GM08714 (cell line): Measurements from ENCODE around the gene POGK.
A peak's percentile ranks its signal among the peaks of the same experiment; 100 is the strongest.
"Not testable (repeated sequence)": the region's sequence is repeated elsewhere in the genome, so short reads cannot be mapped to it uniquely, and the experiment has no call there.

ENCODE experiments used
- H3K4me3 ChIP-seq: fragments of 200-500 bp; sonication (Bioruptor generic); 2 replicates; pipeline ENCODE4 v1.5.1; 2014; ENCODE audit warnings: mild to moderate bottlenecking, low read length, inconsistent platforms
- ZNF274 ChIP-seq: IDR thresholded peaks from 2 replicates; pipeline ENCODE4 v1.6.1; 2012; ENCODE audit warnings: mild to moderate bottlenecking, low read depth, low read length

Gene POGK

DNA sequence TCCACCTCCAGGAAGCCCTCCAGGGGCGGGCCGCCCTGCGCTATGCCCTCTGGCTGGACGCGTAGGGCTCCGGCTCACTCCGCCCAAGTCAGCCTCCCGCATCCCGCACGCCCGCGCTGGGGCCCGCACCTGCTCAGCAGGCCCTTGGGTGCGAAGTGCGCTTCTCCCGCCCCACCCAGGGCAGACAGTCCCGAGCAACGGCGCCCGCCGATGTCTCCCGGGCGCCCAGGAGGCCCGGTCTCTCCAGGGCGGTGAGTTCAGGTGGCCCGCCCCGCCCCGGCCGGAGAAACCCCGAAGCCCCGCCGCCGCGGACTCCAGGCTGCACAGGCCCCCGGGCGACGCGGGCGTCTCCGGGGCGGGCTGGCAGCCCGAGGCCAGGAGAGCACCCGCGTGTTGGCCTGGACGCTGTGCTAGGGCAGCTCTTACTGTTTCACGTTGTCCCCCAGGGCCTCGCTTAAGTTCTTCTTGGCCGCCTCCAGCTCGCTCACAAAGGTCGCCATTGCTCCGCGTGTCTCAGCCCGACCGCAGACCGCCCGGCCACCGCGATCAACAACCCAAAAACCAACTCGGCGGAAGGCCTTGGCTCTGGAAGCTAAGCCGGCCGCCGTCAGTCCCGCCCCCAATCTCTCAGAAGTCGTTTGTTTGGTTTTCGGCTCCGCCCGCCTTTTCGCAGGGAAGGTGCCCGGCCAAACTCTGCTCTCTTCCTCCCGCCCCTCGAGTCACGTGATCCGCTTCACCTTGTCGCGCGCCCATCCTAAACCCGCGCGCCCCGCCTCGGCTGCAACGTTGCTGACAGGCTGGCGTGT, 36.7 kb downstream of the POGK start, which contains the start of gene TADA1:
TSS of gene TADA1 (minus strand) at position 531 of the 806 bp plus-strand sequence. CDS start at position 500, 31 bp downstream.
- TF ChIP-seq ZNF274: no peak
- H3K4me3 ChIP-seq: peak within 1 kb of the TSS; percentile 98

DNA sequence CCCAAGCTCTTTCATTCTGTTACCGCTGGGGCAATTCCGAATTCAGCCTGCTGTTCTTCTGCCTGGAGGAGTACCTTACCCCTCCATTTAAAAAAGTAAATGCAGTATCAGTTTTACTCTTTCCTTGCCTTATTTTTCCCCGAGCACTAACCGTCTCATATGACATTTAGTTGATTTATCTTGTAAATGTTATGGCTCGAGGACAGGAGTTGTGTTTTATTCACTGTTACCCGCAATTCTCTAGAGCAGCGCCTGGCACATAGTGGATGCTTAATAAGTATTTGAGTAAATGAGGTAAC, 37.2 kb downstream of the POGK start:
- no peak for TF ChIP-seq ZNF274
- H3K4me3 ChIP-seq: peak overlapping the region; percentile 42

DNA sequence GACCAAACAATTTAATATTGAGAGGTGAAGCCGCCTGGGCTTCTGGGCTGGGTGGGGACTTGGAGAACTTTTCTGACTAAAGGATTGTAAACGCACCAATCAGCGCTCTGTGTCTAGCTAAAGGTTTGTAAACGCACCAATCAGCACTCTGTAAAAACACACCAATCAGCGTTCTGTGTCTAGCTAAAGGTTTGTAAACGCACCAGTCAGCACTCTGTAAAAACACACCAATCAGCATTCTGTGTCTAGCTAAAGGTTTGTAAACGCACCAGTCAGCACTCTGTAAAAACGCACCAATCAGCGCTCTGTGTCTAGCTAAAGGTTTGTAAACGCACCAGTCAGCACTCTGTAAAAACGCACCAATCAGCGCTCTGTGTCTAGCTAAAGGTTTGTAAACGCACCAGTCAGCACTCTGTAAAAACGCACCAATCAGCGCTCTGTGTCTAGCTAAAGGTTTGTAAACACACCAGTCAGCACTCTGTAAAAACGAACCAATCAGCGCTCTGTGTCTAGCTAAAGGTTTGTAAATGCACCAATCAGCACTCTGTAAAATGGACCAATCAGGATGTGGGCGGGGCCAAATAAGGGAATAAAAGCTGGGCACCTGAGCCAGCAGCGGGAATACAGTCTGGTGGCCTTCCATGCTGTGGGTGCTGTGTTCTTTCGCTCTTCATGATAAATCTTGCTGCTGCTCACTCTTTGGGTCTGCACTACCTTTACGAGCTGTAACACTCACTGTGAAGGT, 39.1 kb downstream of the POGK start:
- not testable (repeated sequence) for H3K4me3 ChIP-seq

DNA sequence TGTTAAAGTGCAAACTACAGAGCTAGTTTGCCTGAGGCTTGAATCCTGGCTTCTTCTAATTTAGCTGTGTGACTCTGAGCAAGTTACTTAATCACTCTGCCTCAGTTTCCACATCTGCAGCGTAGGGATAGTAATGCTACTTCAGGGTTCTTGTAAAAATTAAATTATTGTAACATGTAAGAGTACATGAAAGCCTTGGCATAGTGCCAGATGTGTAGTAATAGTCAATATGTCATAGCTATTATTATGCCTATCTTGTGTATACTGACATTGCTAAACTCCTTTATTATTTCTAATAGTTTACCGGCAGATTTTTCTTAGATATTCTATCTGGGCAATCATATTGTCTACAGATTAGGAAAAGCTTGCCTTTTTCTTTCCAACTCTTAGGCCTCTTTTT, 43.6 kb downstream of the POGK start:
- H3K4me3 ChIP-seq: no peak overlapping the region
- TF ChIP-seq ZNF274: no peak

DNA sequence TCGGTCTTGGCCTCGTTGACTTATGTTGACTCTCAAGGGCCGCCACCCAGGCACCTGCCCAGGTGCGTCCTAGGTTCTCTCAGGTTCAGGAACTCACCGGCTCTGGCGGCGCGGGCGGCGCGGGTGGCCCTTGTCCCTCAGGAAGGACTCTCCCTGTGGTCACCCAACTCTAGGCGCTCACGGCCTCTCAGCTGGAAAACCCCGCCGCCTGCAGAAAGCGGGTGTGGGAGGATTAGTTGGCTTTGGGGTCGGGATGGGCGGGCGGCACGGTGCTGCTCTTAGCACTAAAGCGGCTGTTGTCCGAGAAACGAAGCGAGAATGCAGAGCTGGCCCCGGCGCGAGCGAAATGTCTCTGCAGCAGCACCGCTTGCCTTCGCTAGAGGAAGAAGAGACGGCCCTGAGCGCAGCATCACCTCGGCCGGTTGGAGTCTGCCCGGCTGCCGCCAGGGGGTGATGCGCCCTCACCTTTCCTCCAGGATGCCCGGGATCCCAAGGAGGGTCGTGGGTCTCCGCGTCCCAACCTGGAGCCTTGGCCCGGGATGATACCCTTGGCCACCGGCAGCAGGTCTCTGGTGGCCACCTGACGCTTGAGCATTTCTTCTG, 44.9 kb downstream of the POGK start:
- no peak overlapping the region for H3K4me3 ChIP-seq
- TF ChIP-seq ZNF274: no peak

DNA sequence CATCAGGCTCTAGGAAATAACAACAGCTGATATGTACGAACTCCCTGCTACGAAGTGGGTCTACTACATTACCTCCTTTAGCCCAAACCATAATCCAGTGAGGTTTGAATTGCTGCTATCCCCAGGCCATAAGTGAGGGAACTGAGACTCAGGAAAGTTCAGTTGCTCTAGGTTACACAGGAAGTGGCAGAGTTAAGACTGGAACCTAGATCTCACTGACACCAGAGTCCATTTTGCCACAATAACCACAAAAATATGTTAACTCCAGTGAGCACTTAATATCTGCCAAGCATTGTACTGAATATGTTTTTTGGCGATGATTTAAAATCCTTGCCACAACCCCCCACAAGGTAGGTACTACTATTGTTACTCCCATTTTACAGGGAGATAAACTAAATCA, 45.7 kb downstream of the POGK start:
- no peak overlapping the region for H3K4me3 ChIP-seq
- no peak for TF ChIP-seq ZNF274

DNA sequence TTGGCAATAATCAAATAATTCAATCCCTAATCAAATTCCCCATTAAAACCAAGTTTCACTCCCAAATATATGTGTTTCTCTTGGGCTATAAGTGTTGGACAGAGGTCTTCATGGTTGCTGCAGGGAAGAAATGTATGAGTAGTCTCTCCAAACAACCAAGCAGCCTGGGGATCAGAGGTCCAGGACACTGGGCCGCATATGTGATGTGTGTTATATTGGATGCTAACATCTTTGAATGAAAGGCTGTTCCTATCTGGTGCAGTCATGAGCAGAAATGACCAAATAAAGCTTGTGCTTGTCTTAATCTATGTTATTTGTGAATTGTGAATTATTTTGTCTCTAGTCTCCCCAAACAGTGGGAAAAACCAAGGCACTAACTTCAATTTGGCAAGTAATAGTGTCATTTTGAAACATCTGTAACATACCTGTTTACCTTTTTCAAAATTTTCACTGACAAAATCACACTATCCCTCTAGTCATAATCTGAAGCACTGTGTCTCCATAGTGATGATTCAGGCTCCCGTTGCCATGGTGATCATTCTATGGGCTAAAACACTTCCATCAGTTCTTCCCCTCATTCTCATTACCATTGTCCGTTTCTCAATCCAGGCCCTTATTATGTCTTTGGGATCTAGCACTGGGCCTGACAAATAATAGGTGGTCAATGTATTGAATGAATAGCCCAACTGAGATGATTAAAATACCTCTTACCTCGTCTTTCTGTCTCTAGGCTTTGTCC, 49.3 kb downstream of the POGK start:
- no peak overlapping the region for H3K4me3 ChIP-seq
- TF ChIP-seq ZNF274: no peak

DNA sequence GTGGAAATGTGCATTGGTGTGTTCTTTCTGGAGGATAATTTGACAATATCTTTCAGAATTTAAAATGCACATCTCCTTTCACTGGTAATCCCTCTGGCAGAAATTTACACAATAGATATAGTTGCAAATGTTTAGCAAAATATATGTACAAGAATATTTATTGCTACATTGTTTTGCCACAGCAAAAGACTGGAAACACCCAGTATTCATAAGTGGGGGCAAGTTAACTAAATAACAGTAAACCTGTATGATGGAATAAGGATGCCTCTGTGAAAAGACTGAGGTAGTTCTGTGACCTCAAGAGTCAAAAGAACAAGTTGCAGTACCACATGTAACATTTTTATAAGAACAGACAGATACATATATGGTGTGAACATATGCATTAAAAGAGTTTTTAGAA, 50.5 kb downstream of the POGK start:
- no peak for TF ChIP-seq ZNF274
- no peak overlapping the region for H3K4me3 ChIP-seq

DNA sequence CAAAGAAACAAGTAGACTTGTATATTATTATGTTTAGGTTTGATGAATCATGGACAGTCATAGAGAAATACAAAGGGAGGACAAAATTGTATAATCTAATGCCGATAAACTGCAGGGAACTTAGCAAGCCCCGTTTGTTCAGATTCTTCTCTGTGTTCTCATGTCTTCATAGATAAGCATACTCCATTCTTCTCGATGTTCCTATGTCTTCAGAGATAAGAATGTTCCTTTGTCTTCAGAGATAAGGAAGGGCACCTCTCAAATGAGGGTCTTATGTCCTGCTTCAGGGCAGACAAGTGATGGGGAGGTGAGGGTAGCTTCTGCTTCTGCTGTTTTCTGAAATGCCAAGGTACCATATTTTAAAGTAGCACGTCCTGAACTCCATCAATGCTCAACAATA, 56.5 kb downstream of the POGK start:
- no peak for TF ChIP-seq ZNF274

DNA sequence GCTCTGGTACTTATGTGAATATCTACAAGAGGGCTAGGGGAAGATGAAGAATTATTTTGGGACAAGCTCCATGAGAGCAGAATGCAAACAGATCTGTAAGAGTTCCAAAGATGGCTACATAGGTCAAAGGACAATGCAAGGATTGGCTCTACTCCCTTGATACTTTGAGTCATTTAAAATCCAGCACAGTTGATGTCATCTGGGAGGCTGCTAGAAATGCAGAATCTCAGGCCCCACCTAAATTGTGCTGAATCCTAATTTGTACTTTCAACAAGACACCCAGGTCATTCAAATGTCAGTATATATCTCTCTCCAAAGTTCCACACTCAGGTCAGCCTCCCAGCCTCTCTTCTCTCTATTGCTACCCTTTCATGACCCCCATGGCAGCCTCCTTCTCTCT, 60.5 kb downstream of the POGK start:
- TF ChIP-seq ZNF274: no peak
- H3K4me3 ChIP-seq: no peak overlapping the region

More for the DNA sequence above, 56.5 kb downstream of the POGK start:
- H3K4me3 ChIP-seq: no peak overlapping the region

DNA sequence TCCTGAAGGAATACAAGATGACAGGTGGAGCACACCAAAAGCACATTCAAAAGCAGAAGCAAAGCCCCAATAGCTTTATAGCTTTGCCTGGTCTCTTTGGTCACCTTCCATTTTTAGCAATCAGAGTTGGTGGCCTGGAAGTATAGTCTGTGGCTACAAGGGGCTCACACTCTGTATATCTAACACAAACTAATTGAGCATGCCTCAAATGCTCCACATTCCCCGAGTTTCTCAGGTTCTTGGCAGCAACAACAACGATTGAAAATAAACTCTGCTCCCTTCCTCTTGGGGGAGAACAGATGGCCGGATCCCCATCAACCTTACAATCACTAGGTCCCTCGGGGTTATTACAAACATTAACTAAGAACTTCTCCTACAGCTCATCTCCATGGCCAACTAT, 61.7 kb downstream of the POGK start:
- TF ChIP-seq ZNF274: no peak
- no peak overlapping the region for H3K4me3 ChIP-seq

DNA sequence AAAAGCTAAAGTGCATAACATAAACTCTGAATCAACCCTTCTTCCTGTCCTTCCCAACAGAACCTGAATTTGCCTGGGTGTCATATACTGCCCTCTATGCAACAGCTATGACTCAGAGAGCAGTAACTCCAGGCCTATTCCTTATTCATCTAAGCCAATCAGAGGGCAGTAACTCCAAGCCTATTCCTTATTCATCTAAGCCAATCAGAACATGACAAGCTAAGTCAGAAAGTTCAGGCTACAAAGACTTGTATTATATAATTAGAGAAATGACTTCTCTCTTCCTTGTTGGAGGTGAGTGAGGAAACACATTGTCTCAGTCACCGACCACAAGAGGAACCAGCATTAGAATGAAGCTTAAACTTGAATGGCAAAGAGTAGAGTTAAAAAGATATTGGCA, 63.0 kb downstream of the POGK start:
- no peak overlapping the region for H3K4me3 ChIP-seq
- no peak for TF ChIP-seq ZNF274

DNA sequence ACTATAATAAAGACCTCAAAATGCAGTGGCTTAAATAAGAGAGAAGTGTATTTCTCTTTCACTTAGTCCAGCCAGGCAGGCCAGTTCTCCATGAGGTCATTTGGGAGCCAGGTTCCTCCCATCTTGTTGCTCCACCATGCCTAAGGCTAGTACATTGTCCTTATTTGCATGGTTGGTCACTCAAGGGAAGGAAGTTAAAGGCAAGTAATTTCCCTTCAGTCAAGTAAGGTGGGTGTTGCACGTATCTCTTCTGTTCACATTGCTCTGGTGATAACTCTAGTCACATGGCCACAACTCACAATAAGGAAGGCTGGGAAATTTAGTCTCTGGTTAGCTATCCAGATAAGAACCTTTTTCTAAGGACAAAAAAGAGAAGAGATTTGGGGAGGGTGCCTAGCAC, 64.0 kb downstream of the POGK start:
- no peak for TF ChIP-seq ZNF274
- no peak overlapping the region for H3K4me3 ChIP-seq

DNA sequence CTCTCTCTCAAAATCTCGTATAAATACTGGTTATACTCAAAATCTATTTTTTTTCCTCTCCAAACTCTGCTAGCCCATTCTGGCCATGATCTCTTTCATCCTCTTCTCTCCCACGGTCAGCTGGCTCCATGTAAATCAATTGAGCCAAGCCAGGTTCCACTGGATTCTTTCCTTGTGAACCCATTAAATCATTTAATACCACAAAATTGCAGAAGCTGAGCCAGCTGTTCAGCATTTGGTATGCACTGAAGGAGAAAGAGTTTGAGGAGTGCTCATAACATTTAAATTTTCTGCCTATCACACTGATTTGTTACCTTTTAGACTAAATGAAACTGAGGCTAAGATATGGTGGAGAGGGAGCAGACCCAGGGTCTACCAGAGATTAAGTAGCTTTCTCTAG, 65.9 kb downstream of the POGK start:
- H3K4me3 ChIP-seq: no peak overlapping the region
- TF ChIP-seq ZNF274: no peak
